HepG2 (cell line): ENCODE data around the gene NTM. TPM values are rescaled to one million over a fixed set of nuclear protein-coding genes. Genes with fewer than 3 reads are reported as not detected.
A peak's percentile ranks its signal among the peaks of the same experiment; 100 is the strongest.

Source experiments
- ATAC-seq: fragments of 200-7000 bp; cut with Tn5 transposase; 3 replicates; pipeline ENCODE4 v1.9.1; 2020; ENCODE audit warnings: mild to moderate bottlenecking, moderate library complexity
- BruUV-seq: library from RNA; stranded (reverse); fragments of 400-500 nt; replicated peaks from 2 replicates; lab custom pipeline; 2021; lab: Mats Ljungman, UMichigan
- CTCF ChIA-PET: fragments of 300-600 bp; formaldehyde crosslinking; extraction: SDS; loops from one replicate; lab custom pipeline; 2021; ENCODE audit warnings: low total read pairs, inconsistent platforms, low intra/inter-chr PET ratio; lab: Yijun Ruan, JAX
- POLR2A ChIA-PET: fragments of 350-600 bp; sonication (Branson Sonifier 250); formaldehyde crosslinking; loops from one replicate; lab custom pipeline; 2020; ENCODE audit warnings: antibody characterized with exemption, inconsistent platforms; lab: Yijun Ruan, JAX
- DNase-seq: peaks from one replicate; pipeline ENCODE4 v3.0.0-alpha.2; 2015; ENCODE audit warnings: low spot score
- FAIRE-seq: peaks from 3 replicates; lab custom pipeline; 2011; peaks lifted over from hg19 to GRCh38; lab: Jason Lieb, UNC
- H2AFZ ChIP-seq: one replicate; pipeline ENCODE4 v1.6.1; 2011; ENCODE audit warnings: low read length, inconsistent platforms
- H3K27ac ChIP-seq: fragments of 300-600 bp; 3 replicates; pipeline ENCODE4 v1.8.0; 2011; ENCODE audit warnings: mixed run types, mild to moderate bottlenecking, mixed read lengths, low read length, inconsistent platforms; ENCODE audit not compliant: insufficient read depth; ENCODE audit errors: extremely low read length
- H3K27me3 ChIP-seq, 2 experiments: fragments of 200-600 bp in 1 of 2; 2 replicates in 1 of 2; 3 replicates in 1 of 2; pipeline versions ENCODE4 v1.6.0 to v1.8.0; 2011; ENCODE audit warnings: low read length in 2 of 2, mild to moderate bottlenecking in 2 of 2, moderate library complexity in 2 of 2, inconsistent platforms in 1 of 2; ENCODE audit not compliant: insufficient read depth in 2 of 2, control insufficient read depth in 1 of 2
- H3K36me3 ChIP-seq, 2 experiments: fragments of 200-600 bp in 1 of 2; replicated peaks in 1 of 2; 2 replicates in 1 of 2; 3 replicates in 1 of 2; pipeline versions ENCODE4 v1.5.1 to v1.8.0; 2011; ENCODE audit warnings: low read length in 2 of 2, inconsistent platforms in 1 of 2; ENCODE audit not compliant: insufficient read depth in 2 of 2, control insufficient read depth in 1 of 2
- H3K4me1 ChIP-seq: 2 replicates; pipeline ENCODE4 v1.5.1; 2012; ENCODE audit warnings: low read length, inconsistent platforms; ENCODE audit not compliant: insufficient read depth
- H3K4me2 ChIP-seq: 2 replicates; pipeline ENCODE4 v1.6.0; 2011; ENCODE audit warnings: low read depth, low read length, inconsistent platforms
- H3K4me3 ChIP-seq, 3 experiments: fragments of 200-600 bp in 1 of 3; sonication (generic), shearing (Covaris generic) in 1 of 3; replicated peaks in 1 of 3; 2 replicates each; pipeline ENCODE4 v1.5.1; 2011 to 2016; ENCODE audit warnings: low read length in 3 of 3, inconsistent platforms in 2 of 3, low read depth in 2 of 3, mild to moderate bottlenecking in 2 of 3, control low read depth in 1 of 3, mixed read lengths in 1 of 3; ENCODE audit not compliant: insufficient read depth in 1 of 3
- H3K79me2 ChIP-seq: one replicate; pipeline ENCODE4 v1.6.1; 2011; ENCODE audit warnings: low read length, inconsistent platforms; ENCODE audit not compliant: insufficient read depth
- H3K9ac ChIP-seq: 2 replicates; pipeline ENCODE4 v1.6.0; 2011; ENCODE audit warnings: mild to moderate bottlenecking, low read depth, low read length, inconsistent platforms; ENCODE audit not compliant: insufficient read depth
- H3K9me3 ChIP-seq: 2 replicates; pipeline ENCODE4 v1.5.1; 2012; ENCODE audit warnings: mild to moderate bottlenecking, low read length
- H4K20me1 ChIP-seq: 2 replicates; pipeline ENCODE4 v1.6.0; 2011; ENCODE audit warnings: inconsistent platforms, mild to moderate bottlenecking, low read length, moderate library complexity; ENCODE audit not compliant: insufficient read depth
- CHCHD3 ChIP-seq: sonication (generic); formaldehyde crosslinking; IDR thresholded peaks from 2 replicates; pipeline ENCODE4 v1.8.0; 2022; ENCODE audit warnings: mild to moderate bottlenecking, missing genetic modification reagents, moderate library complexity
- EP300 ChIP-seq, 3 experiments: sonication (generic) in 1 of 3; formaldehyde crosslinking in 1 of 3; IDR thresholded peaks; 2 replicates each; pipeline versions ENCODE4 v1.5.1 to v1.6.1; 2011 to 2020; ENCODE audit warnings: low read depth in 2 of 3, low read length in 2 of 3, borderline replicate concordance in 1 of 3, improper control_type of control experiment in 1 of 3, mild to moderate bottlenecking in 1 of 3, missing genetic modification reagents in 1 of 3, moderate library complexity in 1 of 3
- GPBP1L1 ChIP-seq: sonication (generic); formaldehyde crosslinking; IDR thresholded peaks from 2 replicates; pipeline ENCODE4 v1.5.0; 2020; ENCODE audit warnings: mild to moderate bottlenecking, missing genetic modification reagents
- MAFK ChIP-seq, 2 experiments: IDR thresholded peaks in 1 of 2; conservative IDR thresholded peaks in 1 of 2; 2 replicates each; pipeline ENCODE4 v1.6.1; 2011; ENCODE audit warnings: improper control_type of control experiment in 2 of 2, low read length in 2 of 2
- ZIK1 ChIP-seq: sonication (generic); formaldehyde crosslinking; IDR thresholded peaks from 2 replicates; pipeline ENCODE4 v1.5.0; 2020; ENCODE audit warnings: mild to moderate bottlenecking, low read depth, missing genetic modification reagents, borderline replicate concordance
- ZSCAN12 ChIP-seq: sonication (generic); formaldehyde crosslinking; IDR thresholded peaks from 2 replicates; pipeline ENCODE4 v1.9.0; 2021; ENCODE audit warnings: mild to moderate bottlenecking, missing genetic modification reagents
- WGBS: methylation state at CpG from one replicate; pipeline ENCODE4 v1.1.6; 2017; ENCODE audit warnings: low lambda C conversion rate; 5-methylcytosine and 5-hydroxymethylcytosine counted together
- in situ Hi-C: cut with HindIII; loops from 2 replicates; pipeline ENCODE4 v1.10.0; 2017; ENCODE audit warnings: low pct_unique_long_range_greater_than_20kb; ENCODE audit not compliant: extremely low pct_ligation_motif_present
- intact Hi-C: fragments of 100-400 bp; cut with micrococcal nuclease; formaldehyde crosslinking; loops from one replicate; pipeline ENCODE4 v1.10.0; 2022; ENCODE audit not compliant: unreplicated experiment
- polyA plus RNA-seq, 8 experiments: library from polyadenylated mRNA; depleted of rRNA in 3 of 8; stranded (reverse) in 7 of 8; unstranded in 1 of 8; fragments of >200 nt; fragmentation: Illumina TruSeq in 4 of 8; extraction: Trizol in 4 of 8; gene quantifications; 2 replicates each; pipeline versions ENCODE4 v1.2.1 to v1.2.3, GENCODE V29; 2011 to 2016; ENCODE audit warnings: low read depth in 4 of 8, missing spikeins in 1 of 8, mixed read lengths in 1 of 8; ENCODE audit not compliant: insufficient read depth in 1 of 8
- total RNA-seq, 5 experiments: library from RNA; depleted of rRNA; stranded (reverse); fragments of >200 nt; fragmentation: Illumina TruSeq; extraction: Trizol; gene quantifications; 2 replicates each; pipeline ENCODE4 v1.2.3, GENCODE V29; 2016; ENCODE audit warnings: low read depth in 1 of 5
- TF ChIP-seq, protein P1 (sequence below): sonication (generic); formaldehyde crosslinking; IDR thresholded peaks from 2 replicates; pipeline ENCODE4 v1.4.0; 2020; ENCODE audit warnings: missing genetic modification reagents

NTM gene
- total and polyA plus RNA-seq, 2 of the 13 experiments (the other 11 are each of a cell fraction or from before 2014, with no cell fraction given): not detected

GRCh38 chr11:132289590-132290256 lies 919.3 kb downstream of the NTM start:
- DNase-seq: no peak
- WGBS: 17% methylated on average over 6 of the region's 6 CpGs
- Histone ChIP-seq H3K27ac (no peak overlapping the region), H3K9ac (no peak overlapping the region), H3K36me3 (no peaks in the 10 kb centered on the region), H3K4me2 (no peak overlapping the region), H2AFZ (no peak overlapping the region), H3K4me1 (no peaks in the 10 kb centered on the region), H3K27me3 (no peaks in the 10 kb centered on the region), H3K9me3 (no peaks in the 10 kb centered on the region), H3K79me2 (no peaks in the 10 kb centered on the region)
- no TSS peak for BruUV-seq
- intact Hi-C loops: no loop called here
- ChIA-PET POLR2A (no interaction called here), CTCF (no interaction called here)
- no peak for FAIRE-seq
- in situ Hi-C loops: no loop called here
- peak in 1 of 2 experiments; percentile 21; a peak in 1 of 4 replicates for TF ChIP-seq MAFK (conservative IDR thresholded peaks at IDR 0.05 in 1 of 2, IDR thresholded peaks at IDR 0.05 in 1 of 2; ENCODE audit: low read length in 2 of 2)
- TF ChIP-seq CHCHD3: no peak
- TF ChIP-seq, all 625 proteins: peak for 1
- no peak for ATAC-seq
- Histone ChIP-seq H4K20me1 (no peaks in the 10 kb centered on the region), H3K4me3 (no peak overlapping the region)

DNA sequence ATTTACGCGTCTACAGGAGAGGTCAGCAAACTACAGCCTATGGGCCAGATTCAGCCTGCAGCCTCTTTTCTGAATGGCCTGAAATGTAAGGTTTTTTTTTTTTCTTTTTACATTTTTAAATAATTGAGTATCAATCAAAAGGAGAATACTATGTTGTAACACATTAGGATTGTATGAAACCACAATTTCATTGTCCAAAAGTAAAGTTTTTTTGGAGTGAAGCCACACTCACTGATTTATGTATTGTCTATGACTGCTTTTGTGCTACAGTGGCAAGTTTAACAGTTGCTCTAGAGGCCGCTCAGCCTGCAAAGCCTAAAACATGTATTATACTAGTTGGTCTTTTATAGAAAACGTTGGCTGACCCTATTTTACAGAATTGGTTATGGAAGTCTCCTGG lies 923.2 kb downstream of the NTM start:
- ChIA-PET POLR2A (no interaction called here), CTCF (no interaction called here)
- Histone ChIP-seq H3K9me3 (no peaks in the 10 kb centered on the region), H3K4me2 (no peak overlapping the region), H3K36me3 (no peaks in the 10 kb centered on the region), H3K4me3 (no peak overlapping the region), H3K9ac (no peak overlapping the region), H3K4me1 (no peaks in the 10 kb centered on the region), H4K20me1 (no peaks in the 10 kb centered on the region), H3K27ac (no peak overlapping the region), H3K79me2 (no peaks in the 10 kb centered on the region), H3K27me3 (no peaks in the 10 kb centered on the region), H2AFZ (no peak overlapping the region)
- no peak for ATAC-seq
- no peak for DNase-seq
- 1% methylated on average over 4 of the region's 4 CpGs for WGBS
- in situ Hi-C loops: no loop called here
- TF ChIP-seq, protein P1, sequence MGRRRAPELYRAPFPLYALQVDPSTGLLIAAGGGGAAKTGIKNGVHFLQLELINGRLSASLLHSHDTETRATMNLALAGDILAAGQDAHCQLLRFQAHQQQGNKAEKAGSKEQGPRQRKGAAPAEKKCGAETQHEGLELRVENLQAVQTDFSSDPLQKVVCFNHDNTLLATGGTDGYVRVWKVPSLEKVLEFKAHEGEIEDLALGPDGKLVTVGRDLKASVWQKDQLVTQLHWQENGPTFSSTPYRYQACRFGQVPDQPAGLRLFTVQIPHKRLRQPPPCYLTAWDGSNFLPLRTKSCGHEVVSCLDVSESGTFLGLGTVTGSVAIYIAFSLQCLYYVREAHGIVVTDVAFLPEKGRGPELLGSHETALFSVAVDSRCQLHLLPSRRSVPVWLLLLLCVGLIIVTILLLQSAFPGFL (CRISPR knock-in tag): no peak
- TF ChIP-seq ZIK1 (CRISPR knock-in tag): no peak
- TF ChIP-seq ZSCAN12 (CRISPR knock-in tag): no peak
- TF ChIP-seq GPBP1L1: no peak
- no peak for TF ChIP-seq EP300 (IDR thresholded peaks at IDR 0.05; ENCODE audit: low read depth in 2 of 2, low read length in 2 of 2)
- TF ChIP-seq EP300 (CRISPR knock-in tag; IDR thresholded peaks at IDR 0.05; ENCODE audit: borderline replicate concordance): no peak
- BruUV-seq: no TSS peak
- no peak for FAIRE-seq
- intact Hi-C loops: no loop called here
